ENCODE data around the gene MAML3. TPM values are rescaled to one million over a fixed set of nuclear protein-coding genes. Genes with fewer than 3 reads are reported as not detected.

MAML3 gene
- polyA plus RNA-seq, 1 donor (not counting 4 experiments of a cell fraction or from before 2014, with no cell fraction given) = 0.68 TPM

DNA sequence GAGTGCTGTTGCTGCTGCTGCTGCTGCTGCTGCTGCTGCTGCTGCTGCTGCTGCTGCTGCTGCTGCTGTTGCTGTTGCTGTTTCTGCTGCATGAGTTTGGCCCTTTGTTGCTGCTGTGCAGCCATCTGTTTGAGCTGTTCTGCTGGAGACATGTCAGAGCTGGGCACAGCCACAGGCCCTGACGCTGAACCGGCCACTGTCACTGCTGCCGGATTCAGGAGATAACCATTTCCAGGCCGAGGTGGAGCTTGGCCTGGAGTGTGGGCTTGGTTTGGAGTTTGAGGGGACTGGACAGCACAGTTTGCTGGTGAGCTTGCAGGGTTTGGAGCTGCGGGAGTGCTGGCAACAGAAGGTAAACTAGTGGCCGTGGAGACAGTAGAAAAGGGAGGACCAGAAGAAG lies 264.1 kb downstream of the MAML3 start:
- Histone ChIP-seq H3K36me3 (ENCODE audit: control insufficient read depth in 2 of 2, extremely low read depth in 1 of 2, insufficient read depth in 2 of 2, low read length in 2 of 2) (no peaks in the 10 kb centered on the region), H3K4me1 (ENCODE audit: control insufficient read depth, extremely low read depth, insufficient read depth, low read length) (peaks cover 44% of the 10 kb centered on the region), H3K27ac (ENCODE audit: control insufficient read depth, insufficient read depth, low read length) (no peak overlapping the region), H3K4me3 (ENCODE audit: control insufficient read depth in 2 of 3, extremely low read depth in 1 of 3, insufficient read depth in 2 of 3, low read depth in 1 of 3, low read length in 3 of 3) (no peak overlapping the region), H2AFZ (ENCODE audit: control insufficient read depth, low read length) (no peak overlapping the region), H3K9me3 (ENCODE audit: control insufficient read depth, low read depth, low read length) (no peaks in the 10 kb centered on the region), H4K20me1 (ENCODE audit: control insufficient read depth, extremely low read depth, insufficient read depth, low read length) (no peaks in the 10 kb centered on the region), H3K4me2 (ENCODE audit: control insufficient read depth, extremely low read depth, insufficient read depth, low read depth, low read length) (no peak overlapping the region), H3K27me3 (ENCODE audit: control insufficient read depth, extremely low read depth, insufficient read depth, low read length) (no peaks in the 10 kb centered on the region), H3K79me2 (ENCODE audit: control insufficient read depth, insufficient read depth, low read length) (no peaks in the 10 kb centered on the region), H3K9ac (ENCODE audit: control insufficient read depth, extremely low read depth, insufficient read depth, low read length) (no peak overlapping the region), H3K9me1 (ENCODE audit: control insufficient read depth, extremely low read depth, insufficient read depth, low read length) (no peaks in the 10 kb centered on the region)
- FAIRE-seq (no peak), DNase-seq (ENCODE audit: low read depth, low spot score) (no peak)
- no peak for TF ChIP-seq EZH2 (IDR thresholded peaks at IDR 0.05; ENCODE audit: low read length)
- TF ChIP-seq, protein P1, sequence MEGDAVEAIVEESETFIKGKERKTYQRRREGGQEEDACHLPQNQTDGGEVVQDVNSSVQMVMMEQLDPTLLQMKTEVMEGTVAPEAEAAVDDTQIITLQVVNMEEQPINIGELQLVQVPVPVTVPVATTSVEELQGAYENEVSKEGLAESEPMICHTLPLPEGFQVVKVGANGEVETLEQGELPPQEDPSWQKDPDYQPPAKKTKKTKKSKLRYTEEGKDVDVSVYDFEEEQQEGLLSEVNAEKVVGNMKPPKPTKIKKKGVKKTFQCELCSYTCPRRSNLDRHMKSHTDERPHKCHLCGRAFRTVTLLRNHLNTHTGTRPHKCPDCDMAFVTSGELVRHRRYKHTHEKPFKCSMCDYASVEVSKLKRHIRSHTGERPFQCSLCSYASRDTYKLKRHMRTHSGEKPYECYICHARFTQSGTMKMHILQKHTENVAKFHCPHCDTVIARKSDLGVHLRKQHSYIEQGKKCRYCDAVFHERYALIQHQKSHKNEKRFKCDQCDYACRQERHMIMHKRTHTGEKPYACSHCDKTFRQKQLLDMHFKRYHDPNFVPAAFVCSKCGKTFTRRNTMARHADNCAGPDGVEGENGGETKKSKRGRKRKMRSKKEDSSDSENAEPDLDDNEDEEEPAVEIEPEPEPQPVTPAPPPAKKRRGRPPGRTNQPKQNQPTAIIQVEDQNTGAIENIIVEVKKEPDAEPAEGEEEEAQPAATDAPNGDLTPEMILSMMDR (optimal IDR thresholded peaks at IDR 0.05 in 1 of 3, IDR thresholded peaks at IDR 0.05 in 1 of 3, conservative IDR thresholded peaks at IDR 0.05 in 1 of 3; ENCODE audit: extremely low read depth in 1 of 3, insufficient read depth in 2 of 3, low read length in 3 of 3) = no peak
- dilution Hi-C loops (cut with MboI; ENCODE audit: extremely low pct_ligation_motif_present, low sequenced_read_pairs) = no loop called here

DNA sequence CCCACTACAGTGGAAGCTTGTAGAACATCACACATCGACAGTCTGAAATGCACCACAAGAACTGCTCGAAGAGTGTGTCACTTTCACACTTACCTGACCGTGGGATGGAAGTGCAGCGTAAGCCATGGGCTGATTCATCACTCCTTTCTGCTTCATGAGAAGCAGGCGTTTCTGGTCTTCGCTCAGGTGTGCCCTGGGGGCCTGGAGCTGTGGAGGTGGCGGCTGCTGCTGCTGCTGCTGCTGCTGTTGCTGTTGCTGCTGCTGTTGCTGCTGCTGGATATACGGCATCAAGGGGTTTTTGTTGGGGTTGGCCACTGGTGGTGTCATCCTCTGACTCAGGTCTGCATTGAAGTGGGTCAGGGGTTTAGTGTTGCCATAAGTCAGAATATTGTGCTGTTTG lies 264.7 kb downstream of the MAML3 start:
- TF ChIP-seq, protein P1 (optimal IDR thresholded peaks at IDR 0.05 in 1 of 3, IDR thresholded peaks at IDR 0.05 in 1 of 3, conservative IDR thresholded peaks at IDR 0.05 in 1 of 3; ENCODE audit: extremely low read depth in 1 of 3, insufficient read depth in 2 of 3, low read length in 3 of 3) = no peak
- TF ChIP-seq EZH2 (IDR thresholded peaks at IDR 0.05; ENCODE audit: low read length) = no peak
- Histone ChIP-seq H3K9me3 (ENCODE audit: control insufficient read depth, low read depth, low read length) (no peaks in the 10 kb centered on the region), H3K4me3 (ENCODE audit: control insufficient read depth in 2 of 3, extremely low read depth in 1 of 3, insufficient read depth in 2 of 3, low read depth in 1 of 3, low read length in 3 of 3) (peak overlapping the region in 2 of 3 experiments; percentile 24 to 31), H2AFZ (ENCODE audit: control insufficient read depth, low read length) (no peak overlapping the region), H3K9ac (ENCODE audit: control insufficient read depth, extremely low read depth, insufficient read depth, low read length) (peak overlapping the region; percentile 9), H3K4me1 (ENCODE audit: control insufficient read depth, extremely low read depth, insufficient read depth, low read length) (peaks cover 44% of the 10 kb centered on the region), H3K9me1 (ENCODE audit: control insufficient read depth, extremely low read depth, insufficient read depth, low read length) (no peaks in the 10 kb centered on the region), H3K4me2 (ENCODE audit: control insufficient read depth, extremely low read depth, insufficient read depth, low read depth, low read length) (peak overlapping the region; percentile 96), H3K36me3 (ENCODE audit: control insufficient read depth in 2 of 2, extremely low read depth in 1 of 2, insufficient read depth in 2 of 2, low read length in 2 of 2) (no peaks in the 10 kb centered on the region), H3K79me2 (ENCODE audit: control insufficient read depth, insufficient read depth, low read length) (no peaks in the 10 kb centered on the region), H4K20me1 (ENCODE audit: control insufficient read depth, extremely low read depth, insufficient read depth, low read length) (no peaks in the 10 kb centered on the region), H3K27me3 (ENCODE audit: control insufficient read depth, extremely low read depth, insufficient read depth, low read length) (no peaks in the 10 kb centered on the region), H3K27ac (ENCODE audit: control insufficient read depth, insufficient read depth, low read length) (peak overlapping the region; percentile 84)
- DNase-seq (ENCODE audit: low read depth, low spot score) (peak; percentile 66), FAIRE-seq (peak; percentile 96)
- dilution Hi-C loops (cut with MboI; ENCODE audit: extremely low pct_ligation_motif_present, low sequenced_read_pairs) = no loop called here
